Lung (tissue), 12 donors: ENCODE results near the gene ATXN1. TPM values are rescaled to one million over a fixed set of nuclear protein-coding genes. Genes with fewer than 3 reads are reported as not detected.

Source experiments
- ATAC-seq: fragments of 200-7000 bp; cut with Tn5 transposase; one replicate; pipeline ENCODE4 v1.9.1; 2020; ENCODE audit warnings: moderate number of reproducible peaks; ENCODE audit not compliant: insufficient read depth, low FRiP score
- DNase-seq, 3 donors: peaks; one replicate each; pipeline ENCODE4 v3.0.0-alpha.2; 2013 to 2017
- H3K27ac ChIP-seq, 2 donors: one replicate each; pipeline ENCODE4 v1.5.1; 2013; ENCODE audit warnings: mild to moderate bottlenecking in 2 of 2, moderate library complexity in 2 of 2, control low read depth in 1 of 2, inconsistent platforms in 1 of 2, low read depth in 1 of 2, low read length in 1 of 2
- H3K27me3 ChIP-seq, 3 donors: one replicate each; pipeline ENCODE4 v1.5.1; 2013; ENCODE audit warnings: low read length in 2 of 3; ENCODE audit not compliant: control insufficient read depth in 3 of 3, insufficient read depth in 3 of 3
- H3K36me3 ChIP-seq, 4 donors: one replicate each; pipeline ENCODE4 v1.5.1; 2013; ENCODE audit warnings: low read length in 4 of 4, mild to moderate bottlenecking in 1 of 4, moderate library complexity in 1 of 4; ENCODE audit not compliant: control insufficient read depth in 4 of 4, insufficient read depth in 4 of 4
- H3K4me1 ChIP-seq, 5 donors: one replicate each; pipeline ENCODE4 v1.5.1; 2013; ENCODE audit warnings: low read length in 5 of 5, mild to moderate bottlenecking in 2 of 5, moderate library complexity in 1 of 5; ENCODE audit not compliant: control insufficient read depth in 5 of 5, insufficient read depth in 5 of 5
- H3K4me3 ChIP-seq: one replicate; pipeline ENCODE4 v1.5.1; 2013; ENCODE audit warnings: mild to moderate bottlenecking, control low read depth, moderate library complexity
- H3K9ac ChIP-seq, 2 donors: one replicate each; pipeline ENCODE4 v1.5.1; 2013; ENCODE audit warnings: low read length in 2 of 2, control low read depth in 1 of 2; ENCODE audit not compliant: insufficient read depth in 1 of 2
- H3K9me3 ChIP-seq, 4 donors: one replicate each; pipeline ENCODE4 v1.5.1; 2013; ENCODE audit warnings: low read length in 3 of 4, mild to moderate bottlenecking in 1 of 4, moderate library complexity in 1 of 4; ENCODE audit not compliant: control insufficient read depth in 4 of 4, insufficient read depth in 3 of 4
- CTCF ChIP-seq: IDR thresholded peaks from 2 replicates; pipeline ENCODE4 v1.5.1; 2012; ENCODE audit warnings: mild to moderate bottlenecking; ENCODE audit errors: control extremely low read depth, extremely low read depth
- WGBS, 2 donors: extraction: QIAGEN DNeasy Blood & Tissue Kit; methylation state at CpG; one replicate each; pipeline ENCODE4 v1.1.7; 2013; 5-methylcytosine and 5-hydroxymethylcytosine counted together
- polyA plus RNA-seq, 2 donors: library from polyadenylated mRNA; stranded (reverse); fragments of 200-250 nt; gene quantifications; one replicate each; pipeline ENCODE4 v1.2.1, GENCODE V29; 2013
- total RNA-seq, 2 donors: library from RNA; depleted of rRNA in 1 of 2; stranded (reverse); fragments of >200 nt in 1 of 2; gene quantifications; one replicate each; pipeline ENCODE4 v1.2.1, GENCODE V29; 2014 to 2021
- donor health status: control.
- donor health status: control.
- donor health status: Bipolar disorder and iron deficiency.
- donor health status: healthy.
- donor health status: DM: yes; HTN: yes; CAD: no.

ATXN1 gene
- total and polyA plus RNA-seq, 4 donors, result 9.7 to 108 (median 34.9) TPM

GRCh38 chr6:16322666-16323312 lies 438.5 kb downstream of the ATXN1 start:
- Histone ChIP-seq H3K27ac (peak overlapping the region; percentile 59 to 80), H3K9me3 (peaks cover 0 to 2% (median 0%) of the 10 kb centered on the region in 4 donors), H3K4me1 (peaks cover 8 to 32% (median 16%) of the 10 kb centered on the region in 5 donors), H3K27me3 (no peaks in the 10 kb centered on the region), H3K9ac (no peak overlapping the region), H3K36me3 (peaks cover 0 to 17% (median 14%) of the 10 kb centered on the region in 4 donors), H3K4me3 (no peak overlapping the region)
- TF ChIP-seq CTCF, result no peak
- peak; percentile 10 for ATAC-seq
- 38 to 51% methylated on average over 11 of the region's 11 CpGs for WGBS, 2 donors
- DNase-seq, result peak; percentile 73 to 86 (median 82)

- peaks cover 0 to 2% (median 0%) of the 10 kb centered on the region in 4 donors for H3K9me3 ChIP-seq
- no peak for DNase-seq
- H3K4me3 ChIP-seq, result no peak overlapping the region
- no peak for ATAC-seq
- H3K27me3 ChIP-seq, result no peaks in the 10 kb centered on the region
- 98% methylated on average over 11 of the region's 11 CpGs for WGBS, 2 donors
- no peak overlapping the region for H3K9ac ChIP-seq
- H3K4me1 ChIP-seq, result peaks cover 8 to 32% (median 16%) of the 10 kb centered on the region in 5 donors
- H3K27ac ChIP-seq, result peak overlapping the region in 1 of 2 donors; percentile 80
- TF ChIP-seq CTCF, result no peak
- H3K36me3 ChIP-seq, result peaks cover 0 to 11% (median 9%) of the 10 kb centered on the region in 4 donors
Measured at GRCh38 chr6:16321826-16322225, 439.4 kb downstream of the ATXN1 start.

- Histone ChIP-seq H3K9ac (no peak overlapping the region), H3K4me1 (peaks cover 8 to 32% (median 16%) of the 10 kb centered on the region in 5 donors), H3K9me3 (peaks cover 0 to 2% (median 0%) of the 10 kb centered on the region in 4 donors), H3K36me3 (peaks cover 0 to 9% (median 4%) of the 10 kb centered on the region in 4 donors), H3K27ac (peak overlapping the region; percentile 23 to 80), H3K4me3 (no peak overlapping the region), H3K27me3 (no peaks in the 10 kb centered on the region)
- ATAC-seq, result no peak
- DNase-seq, result no peak
- 90 to 93% methylated on average over 7 of the region's 7 CpGs for WGBS, 2 donors
- TF ChIP-seq CTCF, result no peak
Measured at GRCh38 chr6:16321341-16321710, 439.9 kb downstream of the ATXN1 start.
